HG03039 (cell line): ENCODE results near the gene IQGAP1.
"Not testable (repeated sequence)": the region's sequence is repeated elsewhere in the genome, so short reads cannot be mapped to it uniquely, and the experiment has no call there.

Experiments used
- ATAC-seq: cut with Tn5 transposase; IDR thresholded peaks from one replicate; pipeline ENCODE4 v1.9.1; 2021; ENCODE audit warnings: mild to moderate bottlenecking, moderate library complexity; ENCODE audit not compliant: unreplicated experiment

Gene IQGAP1

GRCh38 chr15:90524018-90524803 is 136.2 kb downstream of the IQGAP1 start:
- not testable (repeated sequence) for ATAC-seq

GRCh38 chr15:90529011-90529370 is 140.9 kb downstream of the IQGAP1 start:
- ATAC-seq: no peak

- peak; percentile 65 for ATAC-seq
Observed at GRCh38 chr15:90529371-90530249, 141.6 kb downstream of the IQGAP1 start, which contains the start of gene CRTC3. Gene CRTC3, plus strand, starts transcription at chr15:90529923. Its CDS starts 149 bp downstream, at chr15:90530072.

GRCh38 chr15:90530250-90531051 is 142.4 kb downstream of the IQGAP1 start:
- ATAC-seq: peak; percentile 36

- ATAC-seq: no peak
Observed at GRCh38 chr15:90531147-90531546, 143.1 kb downstream of the IQGAP1 start.

GRCh38 chr15:90535254-90535653 is 147.2 kb downstream of the IQGAP1 start:
- ATAC-seq: no peak

GRCh38 chr15:90539789-90540188 is 151.7 kb downstream of the IQGAP1 start:
- ATAC-seq: no peak

GRCh38 chr15:90540768-90541167 is 152.7 kb downstream of the IQGAP1 start:
- ATAC-seq: no peak

GRCh38 chr15:90545095-90545494 is 157.1 kb downstream of the IQGAP1 start:
- ATAC-seq: no peak

- ATAC-seq: no peak
Observed at GRCh38 chr15:90547540-90547939, 159.5 kb downstream of the IQGAP1 start.

- no peak for ATAC-seq
Observed at GRCh38 chr15:90550919-90551318, 162.9 kb downstream of the IQGAP1 start.
